GM19397 (cell line): ENCODE measurements around the gene C1orf116.
"Not testable (repeated sequence)": the region's sequence is repeated elsewhere in the genome, so short reads cannot be mapped to it uniquely, and the experiment has no call there.

Experiments
- ATAC-seq: cut with Tn5 transposase; IDR thresholded peaks from one replicate; pipeline ENCODE4 v1.9.1; 2021; ENCODE audit warnings: mild to moderate bottlenecking, moderate library complexity; ENCODE audit not compliant: unreplicated experiment

Gene C1orf116

DNA sequence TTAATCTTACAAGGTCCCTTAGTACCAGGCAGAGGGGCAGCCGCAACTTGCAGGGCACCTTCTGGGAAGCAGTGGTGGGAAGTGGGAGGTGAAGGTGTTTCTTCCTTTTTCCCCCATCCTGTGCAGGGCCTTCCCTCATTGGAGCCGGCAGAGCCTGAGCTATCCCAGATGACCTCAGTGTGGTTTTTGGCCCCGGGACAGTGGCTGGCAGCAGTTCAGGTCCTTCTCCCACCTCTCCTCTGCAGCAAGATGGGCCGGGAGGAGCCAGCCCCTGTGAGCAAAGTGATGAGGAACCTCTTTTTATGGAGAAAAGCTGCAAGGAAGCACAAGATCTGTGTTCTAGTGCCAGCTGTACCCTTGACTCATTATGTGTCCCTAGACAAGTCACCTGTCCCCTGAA is 27.3 kb upstream of the C1orf116 start:
- no peak for ATAC-seq

- no peak for ATAC-seq
These were observed 26.6 kb upstream of the C1orf116 start for GRCh38 chr1:207058878-207059867.

DNA sequence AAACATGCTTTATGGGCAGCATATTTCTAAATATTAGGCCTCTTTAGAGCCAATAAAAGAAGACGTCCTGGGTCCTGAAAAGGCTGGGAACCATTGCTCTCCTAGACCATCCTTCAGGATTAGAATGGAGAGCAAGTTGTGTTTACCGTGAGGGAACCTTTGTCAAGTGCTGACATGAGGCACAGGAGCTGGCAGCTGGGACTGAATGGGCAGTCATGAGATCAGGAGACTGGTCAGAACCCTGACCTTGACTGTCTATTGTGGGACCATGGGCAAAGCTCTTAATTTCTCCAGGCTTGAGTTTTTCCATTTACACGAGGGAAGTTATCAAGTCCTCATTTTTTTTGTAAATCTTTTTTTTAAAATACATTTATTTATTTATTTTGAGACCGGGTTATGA is 25.7 kb upstream of the C1orf116 start:
- no peak for ATAC-seq

GRCh38 chr1:207056673-207057072 is 24.1 kb upstream of the C1orf116 start:
- no peak for ATAC-seq

DNA sequence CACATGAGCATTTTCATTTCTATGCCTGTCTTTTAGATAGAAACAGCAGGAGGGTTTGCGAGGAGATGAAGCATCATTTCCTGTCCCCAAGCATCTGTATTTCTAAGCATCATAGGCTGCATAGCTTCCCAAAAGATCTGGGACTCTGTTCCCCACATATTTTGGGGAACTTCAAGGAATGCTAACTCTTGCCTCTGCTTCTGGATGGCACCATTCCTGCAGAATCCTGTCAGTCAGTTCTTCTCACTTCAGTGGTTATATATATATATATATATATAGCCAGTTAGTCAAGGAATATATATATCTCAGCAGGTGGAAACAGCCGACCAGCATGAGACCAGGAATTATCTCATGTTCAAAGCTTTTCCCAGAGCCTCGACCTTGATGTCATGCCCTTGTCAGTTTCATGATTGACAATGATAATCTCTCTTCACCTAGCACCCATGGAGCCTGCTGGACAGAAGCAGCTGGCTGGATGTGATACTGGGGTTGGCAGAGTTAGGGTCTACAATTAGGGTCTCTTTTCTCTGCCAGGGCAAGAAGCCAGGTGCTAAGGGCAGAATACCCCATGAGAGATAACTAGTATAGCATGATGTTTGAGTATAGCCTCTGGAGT is 22.9 kb upstream of the C1orf116 start:
- no peak for ATAC-seq

DNA sequence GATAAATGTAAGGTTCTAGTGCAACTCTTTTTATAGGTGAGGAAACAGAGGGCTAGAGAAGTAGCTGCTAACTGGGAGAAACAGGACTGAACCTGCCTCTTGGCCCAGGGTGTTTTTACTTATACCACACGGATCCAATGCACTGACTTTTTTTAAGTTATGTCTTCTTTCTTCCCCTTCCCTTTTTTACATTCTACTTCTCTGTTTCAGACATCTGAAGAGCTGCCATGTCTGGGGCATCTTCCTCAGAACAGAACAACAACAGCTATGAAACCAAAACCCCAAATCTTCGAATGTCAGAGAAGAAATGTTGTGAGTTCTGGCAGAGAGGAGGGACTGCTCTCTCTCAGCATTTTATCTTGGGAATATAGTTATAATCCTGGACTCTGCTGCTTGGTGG is 21.9 kb upstream of the C1orf116 start:
- ATAC-seq = no peak

DNA sequence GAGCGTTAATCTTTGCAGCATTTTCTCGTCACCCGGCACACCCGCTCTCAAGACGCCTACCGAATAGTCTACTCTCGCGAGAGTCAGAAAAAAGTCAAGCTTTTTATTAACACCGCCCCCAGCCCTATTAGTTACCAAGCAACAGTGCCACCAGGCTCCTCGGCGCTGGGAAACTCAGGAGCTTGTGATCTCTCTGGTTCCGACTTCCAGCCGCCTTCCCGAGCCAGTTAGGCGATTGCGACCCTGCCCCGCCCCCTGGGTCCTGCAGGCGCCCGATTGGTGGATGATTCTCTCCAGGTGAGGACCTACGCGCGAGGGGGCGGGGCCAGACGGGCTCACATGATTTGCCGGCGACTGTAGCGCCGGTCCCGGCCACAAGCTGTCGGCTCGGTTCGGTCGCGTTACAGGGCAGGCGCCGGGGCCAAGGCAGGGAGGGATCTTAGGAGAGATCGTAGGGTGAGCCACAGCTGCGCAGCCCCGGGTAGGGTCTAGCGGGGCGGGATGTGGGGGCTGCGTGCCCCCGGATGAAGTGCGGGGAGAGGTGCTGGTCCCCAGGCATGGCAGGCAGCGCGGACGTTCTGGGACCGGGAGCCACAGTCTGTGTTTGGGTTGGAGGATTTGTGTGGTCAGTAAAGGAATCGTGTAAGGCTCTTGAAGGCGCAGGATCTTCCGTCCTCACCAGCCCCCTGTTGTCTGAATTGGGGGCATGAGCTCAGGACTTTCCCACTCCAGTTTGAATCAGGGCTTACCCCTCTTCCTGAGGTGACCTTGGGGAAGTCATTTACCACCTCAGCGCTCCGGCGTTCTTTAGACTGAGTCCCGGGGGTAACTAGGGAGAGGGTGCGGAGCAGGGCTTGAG is 20.6 kb upstream of the C1orf116 start, which contains the start of gene PFKFB2:
Gene PFKFB2 (plus strand): TSS at position 365 of the 859 bp plus-strand sequence. CDS start 1,443 bp downstream, outside the sequence.
- ATAC-seq = peak; percentile 80

DNA sequence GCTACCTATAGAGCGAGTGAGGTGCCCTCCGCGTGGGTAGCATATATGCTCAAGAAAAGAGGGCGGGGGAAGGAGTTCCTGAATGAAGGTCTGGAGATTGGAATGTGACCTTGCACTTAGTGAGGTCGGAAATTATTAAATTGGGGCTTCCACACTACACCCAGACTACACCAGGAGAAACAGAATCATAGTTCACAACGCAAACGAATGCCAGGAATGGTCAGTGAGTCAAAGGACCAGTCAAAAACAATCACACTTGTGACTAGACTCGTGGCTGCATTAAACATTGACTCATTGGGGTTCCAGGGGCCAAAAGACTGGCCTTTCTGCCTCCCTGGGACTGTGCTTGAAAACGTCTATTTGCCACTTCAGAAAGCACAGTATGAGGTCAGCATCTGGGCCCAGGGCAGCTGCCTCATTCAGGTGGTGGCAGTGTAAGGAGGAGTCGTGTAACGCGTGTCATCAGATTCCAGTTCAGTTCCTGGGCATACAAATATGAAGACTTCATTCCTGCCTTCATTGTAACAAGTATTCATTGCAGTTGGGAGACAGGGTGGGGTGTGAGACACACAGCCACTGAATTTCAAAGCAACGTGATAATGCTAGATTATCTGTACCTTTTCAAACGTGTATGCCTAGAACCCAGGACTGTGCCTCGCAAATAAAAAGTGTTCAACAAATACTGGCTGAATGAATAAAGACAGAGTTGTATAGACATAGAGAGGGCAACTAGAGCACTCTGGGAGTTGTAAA is 18.8 kb upstream of the C1orf116 start, which contains the start of gene YOD1:
Gene YOD1 (minus strand): TSS at position 18 of the 753 bp plus-strand sequence. CDS start 178 bp downstream, outside the sequence.
- ATAC-seq = no peak

DNA sequence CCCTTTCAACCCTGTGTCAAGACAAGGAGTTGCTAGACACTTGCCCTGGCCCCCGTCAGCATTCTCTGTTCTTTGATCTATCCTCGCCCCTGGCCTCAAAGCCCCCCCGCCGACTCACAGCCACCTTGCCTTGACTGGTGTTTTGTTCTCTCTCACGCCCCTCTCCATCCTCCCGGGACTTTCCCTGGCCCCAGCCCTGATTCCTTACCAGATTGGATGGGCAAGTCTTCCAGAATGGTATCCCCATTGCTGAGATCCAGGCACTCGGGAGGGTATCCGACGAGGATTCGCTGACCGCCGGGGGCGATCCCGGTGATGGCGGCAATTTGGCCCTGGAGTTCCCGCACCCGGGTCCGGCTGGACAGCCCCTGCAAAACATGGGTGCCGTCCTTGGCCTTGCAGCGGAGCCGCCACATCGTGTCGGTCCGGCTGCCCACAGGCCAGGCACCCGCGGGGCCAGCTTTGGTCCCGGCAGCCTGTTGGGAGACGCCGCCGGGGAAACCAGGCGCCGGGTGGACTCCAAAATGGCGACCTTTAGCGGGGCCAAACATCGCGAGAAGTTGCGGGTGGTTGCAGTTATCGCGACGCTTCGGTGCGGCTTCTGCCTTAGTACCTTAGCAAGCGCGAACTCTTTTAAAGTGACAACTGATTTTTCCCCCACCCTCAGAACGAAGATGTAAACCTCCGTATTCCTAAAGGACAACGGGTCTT is 18.1 kb upstream of the C1orf116 start:
- peak; percentile 41 for ATAC-seq

DNA sequence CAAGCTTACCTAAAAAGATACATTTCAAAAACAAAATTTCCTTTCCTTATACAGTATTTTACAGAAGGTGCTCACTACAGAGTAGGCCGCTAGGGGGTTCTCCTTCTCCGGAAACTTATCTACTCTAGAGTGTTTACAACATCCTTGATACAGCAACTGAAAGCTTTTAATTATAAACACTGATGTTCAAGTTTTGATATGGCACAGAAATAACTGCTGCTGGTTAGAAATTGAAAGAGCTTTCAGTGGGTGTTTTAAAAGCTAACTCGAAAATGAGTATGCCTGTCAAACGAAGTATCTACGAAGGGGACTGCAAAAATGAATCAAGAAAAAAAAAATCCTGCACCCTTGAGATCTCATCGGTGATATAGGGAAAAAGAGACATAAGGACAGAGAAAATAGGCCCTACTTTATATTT is 17.4 kb upstream of the C1orf116 start:
- ATAC-seq = no peak

- ATAC-seq = no peak
These were observed 17.0 kb upstream of the C1orf116 start for GRCh38 chr1:207049514-207049913.

DNA sequence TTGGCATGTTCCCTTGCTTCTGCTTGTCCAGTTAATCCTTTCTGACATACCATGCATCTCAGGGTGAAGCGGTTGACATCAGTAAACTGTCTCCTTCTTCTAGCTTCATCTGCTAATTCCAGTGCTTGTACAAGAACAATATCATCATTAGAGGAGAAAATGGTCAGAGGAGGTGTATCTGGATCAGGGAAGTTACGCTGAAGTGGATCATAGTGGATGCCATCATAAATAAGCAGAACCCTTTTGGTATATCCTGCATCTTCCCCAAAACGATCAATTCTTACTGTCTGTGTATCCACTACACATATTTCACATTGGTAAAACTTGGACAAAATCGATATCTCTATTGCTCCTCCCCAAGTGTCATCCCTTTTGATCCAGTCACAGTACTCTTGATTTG is 16.5 kb upstream of the C1orf116 start:
- no peak for ATAC-seq

DNA sequence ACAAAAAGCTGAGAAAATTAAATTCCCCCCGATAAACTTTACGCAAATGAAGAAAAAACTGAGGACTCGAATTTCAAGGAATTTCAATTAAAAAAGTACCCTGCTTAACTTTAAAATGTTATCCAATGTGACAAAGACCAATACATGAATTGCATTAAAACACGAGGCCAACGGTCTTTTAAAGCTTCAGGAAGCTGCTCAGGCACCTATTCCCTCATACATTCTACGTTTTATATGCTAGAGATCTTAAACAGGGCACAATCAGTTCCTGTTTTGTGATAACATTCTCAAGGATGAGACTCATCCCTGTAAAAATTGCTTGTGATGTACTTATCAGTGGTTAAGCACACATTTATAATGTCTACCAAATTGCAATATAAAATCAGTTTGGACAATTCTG is 15.5 kb upstream of the C1orf116 start:
- no peak for ATAC-seq

DNA sequence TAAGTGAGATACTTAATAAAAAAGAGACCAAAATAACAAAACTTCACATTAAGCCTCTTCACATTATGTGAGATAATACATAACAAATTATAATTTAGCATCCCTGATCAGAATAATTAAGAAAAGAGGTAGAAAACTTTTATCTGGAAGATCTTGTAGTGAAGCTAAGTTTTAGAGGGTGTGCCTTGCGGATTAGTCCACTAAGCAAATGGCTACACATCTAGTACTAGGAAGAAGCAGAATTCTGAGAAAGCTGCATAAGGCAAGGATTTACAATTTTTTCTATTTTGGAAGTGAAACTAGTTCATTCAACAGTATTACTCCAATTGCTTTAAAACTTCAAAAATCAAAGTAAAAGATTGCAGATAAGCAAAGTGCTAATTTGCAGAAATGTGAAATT is 14.9 kb upstream of the C1orf116 start:
- ATAC-seq = no peak

DNA sequence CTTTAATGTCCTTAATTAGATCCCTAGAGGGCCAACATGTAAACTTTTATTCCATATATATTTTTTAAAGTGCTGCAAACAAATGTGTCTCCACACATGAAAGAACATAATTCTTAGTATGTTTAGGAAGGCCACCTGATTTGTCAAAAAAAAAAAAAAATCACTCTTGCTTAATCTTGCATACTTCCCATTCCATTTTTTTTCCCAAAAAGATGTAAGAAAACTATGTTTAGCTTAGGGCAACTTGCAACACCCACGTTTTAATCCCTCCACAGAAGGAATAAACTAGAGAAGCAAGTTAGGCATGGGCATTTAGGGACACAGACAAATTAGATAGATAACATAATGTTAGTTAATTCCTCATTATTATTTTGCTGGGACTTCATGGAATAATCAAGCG is 12.9 kb upstream of the C1orf116 start:
- no peak for ATAC-seq

DNA sequence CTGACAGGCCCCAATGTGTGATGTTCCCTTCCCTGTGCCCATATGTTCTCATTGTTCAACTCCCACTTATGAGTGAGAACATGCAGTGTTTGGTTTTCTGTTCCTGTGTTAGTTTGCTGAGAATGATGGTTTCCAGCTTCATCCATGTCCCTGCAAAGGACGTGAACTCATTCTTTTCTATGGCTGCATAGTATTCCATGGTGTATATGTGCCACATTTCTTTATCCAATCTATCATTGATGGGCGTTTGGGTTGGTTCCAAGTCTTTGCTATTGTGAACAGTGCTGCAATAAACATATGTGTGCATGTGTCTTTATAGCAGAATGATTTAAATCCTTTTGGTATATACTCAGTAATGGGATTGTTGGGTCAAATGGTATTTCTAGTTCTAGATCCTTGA is 8.8 kb upstream of the C1orf116 start:
- not testable (repeated sequence) for ATAC-seq

GRCh38 chr1:207040181-207040533 is 7.6 kb upstream of the C1orf116 start:
- no peak for ATAC-seq

DNA sequence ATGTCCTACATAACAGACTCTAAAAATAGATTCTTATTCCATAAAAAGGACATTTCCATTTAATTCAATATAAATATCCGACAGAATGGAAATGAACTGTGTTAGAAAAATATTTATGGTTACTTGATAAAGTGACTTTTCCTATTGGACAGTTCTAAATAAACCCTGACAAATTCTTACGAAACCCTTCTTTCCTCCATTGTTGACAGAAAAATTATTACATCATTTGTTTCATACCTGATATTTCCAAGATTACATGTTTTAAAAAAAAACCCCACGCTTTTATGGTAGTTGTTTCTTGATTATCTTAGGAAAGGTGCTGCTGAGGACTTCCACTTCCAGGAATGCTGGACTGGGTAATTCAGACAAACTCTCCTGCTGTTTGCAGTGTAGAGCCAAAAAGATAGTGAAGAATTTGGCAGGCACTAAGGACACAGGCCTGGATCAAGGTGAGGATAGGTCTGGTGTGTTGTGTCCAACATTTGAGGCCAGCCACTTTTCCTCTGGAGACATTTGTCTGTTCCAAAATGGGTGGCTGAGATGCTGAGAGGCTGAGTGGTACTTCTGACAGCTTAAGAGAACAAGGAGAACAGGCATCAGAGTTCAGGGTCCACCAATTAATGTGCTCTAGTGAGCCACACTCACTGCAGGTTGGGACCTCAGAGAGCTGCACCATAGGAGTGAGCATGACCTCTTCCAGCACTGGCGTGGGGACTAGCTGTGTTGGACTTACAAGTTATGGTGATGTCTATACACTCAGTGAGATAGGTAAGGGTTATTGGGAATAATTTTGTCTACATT is 7.0 kb upstream of the C1orf116 start:
- no peak for ATAC-seq

- no peak for ATAC-seq
These were observed 4.3 kb upstream of the C1orf116 start for GRCh38 chr1:207036865-207037264.
